Astrocyte (in vitro differentiated cells and primary cell): ENCODE data around the gene CNKSR1.

ENCODE experiments used
- CTCF ChIP-seq: IDR thresholded peaks from 2 replicates; pipeline ENCODE4 v1.5.1; 2011; ENCODE audit warnings: low read depth, mild to moderate bottlenecking, inconsistent platforms, low read length, moderate library complexity; ENCODE audit not compliant: insufficient read depth
- EZH2 ChIP-seq: IDR thresholded peaks from 2 replicates; pipeline ENCODE4 v1.6.1; 2012; ENCODE audit warnings: mild to moderate bottlenecking, low read length, inconsistent platforms; ENCODE audit not compliant: insufficient read depth

GRCh38 chr1:26160527-26161414 lies 16.5 kb upstream of the CNKSR1 start:
- TF ChIP-seq CTCF: no peak
- no peak for TF ChIP-seq EZH2
